ENCODE measurements around the gene ZNF106.

DNA sequence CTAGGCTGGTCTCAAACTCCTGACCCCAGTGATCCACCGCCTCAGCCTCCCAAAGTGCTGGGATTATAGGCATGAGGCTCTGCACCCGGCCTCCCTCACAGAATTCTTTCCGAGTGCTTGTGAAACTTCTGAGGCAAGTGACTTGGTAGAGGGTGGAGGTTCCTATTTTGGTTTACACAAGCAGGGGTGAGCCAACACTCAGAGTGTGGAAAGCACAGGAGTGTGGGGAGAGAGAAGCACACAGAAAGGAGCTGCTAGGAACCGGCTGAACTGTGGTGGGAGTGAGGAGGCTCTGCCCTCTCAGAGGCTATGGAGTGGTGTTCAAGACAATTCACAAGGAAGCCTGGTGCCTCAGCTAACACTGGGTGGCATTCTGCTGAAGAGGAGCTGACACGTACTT lies 123.9 kb downstream of the ZNF106 start:
- TF ChIP-seq, protein P1, sequence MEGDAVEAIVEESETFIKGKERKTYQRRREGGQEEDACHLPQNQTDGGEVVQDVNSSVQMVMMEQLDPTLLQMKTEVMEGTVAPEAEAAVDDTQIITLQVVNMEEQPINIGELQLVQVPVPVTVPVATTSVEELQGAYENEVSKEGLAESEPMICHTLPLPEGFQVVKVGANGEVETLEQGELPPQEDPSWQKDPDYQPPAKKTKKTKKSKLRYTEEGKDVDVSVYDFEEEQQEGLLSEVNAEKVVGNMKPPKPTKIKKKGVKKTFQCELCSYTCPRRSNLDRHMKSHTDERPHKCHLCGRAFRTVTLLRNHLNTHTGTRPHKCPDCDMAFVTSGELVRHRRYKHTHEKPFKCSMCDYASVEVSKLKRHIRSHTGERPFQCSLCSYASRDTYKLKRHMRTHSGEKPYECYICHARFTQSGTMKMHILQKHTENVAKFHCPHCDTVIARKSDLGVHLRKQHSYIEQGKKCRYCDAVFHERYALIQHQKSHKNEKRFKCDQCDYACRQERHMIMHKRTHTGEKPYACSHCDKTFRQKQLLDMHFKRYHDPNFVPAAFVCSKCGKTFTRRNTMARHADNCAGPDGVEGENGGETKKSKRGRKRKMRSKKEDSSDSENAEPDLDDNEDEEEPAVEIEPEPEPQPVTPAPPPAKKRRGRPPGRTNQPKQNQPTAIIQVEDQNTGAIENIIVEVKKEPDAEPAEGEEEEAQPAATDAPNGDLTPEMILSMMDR (IDR thresholded peaks at IDR 0.05): no peak
- TF ChIP-seq POLR2A (IDR thresholded peaks at IDR 0.05) (no peak), EP300 (IDR thresholded peaks at IDR 0.05) (no peak)
